GM19324 (cell line): ENCODE data around the gene ASIC3.

Experiments used
- ATAC-seq: cut with Tn5 transposase; IDR thresholded peaks from one replicate; pipeline ENCODE4 v1.9.1; 2021; ENCODE audit warnings: mild to moderate bottlenecking, moderate library complexity; ENCODE audit not compliant: unreplicated experiment, low FRiP score

The ASIC3 gene

GRCh38 chr7:151099486-151100211 lies 51.3 kb downstream of the ASIC3 start:
- no peak for ATAC-seq

DNA sequence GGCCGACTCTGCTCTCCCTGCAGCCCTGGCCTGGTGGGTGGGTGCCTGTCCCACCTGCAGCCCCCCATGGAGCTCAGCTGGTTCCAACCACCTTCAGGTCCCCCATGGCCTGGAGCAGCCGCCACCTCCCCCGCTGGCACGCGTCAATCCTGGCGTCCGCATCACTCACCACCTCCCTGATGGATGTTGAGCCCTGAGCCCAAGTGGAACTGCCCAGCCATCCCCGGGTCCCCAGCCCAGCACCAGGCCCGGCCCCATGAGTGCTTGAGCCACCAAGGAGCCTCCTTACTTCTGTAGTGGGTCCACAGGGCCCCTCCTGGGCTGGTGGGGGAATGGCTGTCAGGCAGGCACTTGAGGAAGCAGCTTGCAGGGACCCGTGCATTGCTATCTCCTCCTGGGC lies 52.6 kb downstream of the ASIC3 start:
- ATAC-seq: no peak

DNA sequence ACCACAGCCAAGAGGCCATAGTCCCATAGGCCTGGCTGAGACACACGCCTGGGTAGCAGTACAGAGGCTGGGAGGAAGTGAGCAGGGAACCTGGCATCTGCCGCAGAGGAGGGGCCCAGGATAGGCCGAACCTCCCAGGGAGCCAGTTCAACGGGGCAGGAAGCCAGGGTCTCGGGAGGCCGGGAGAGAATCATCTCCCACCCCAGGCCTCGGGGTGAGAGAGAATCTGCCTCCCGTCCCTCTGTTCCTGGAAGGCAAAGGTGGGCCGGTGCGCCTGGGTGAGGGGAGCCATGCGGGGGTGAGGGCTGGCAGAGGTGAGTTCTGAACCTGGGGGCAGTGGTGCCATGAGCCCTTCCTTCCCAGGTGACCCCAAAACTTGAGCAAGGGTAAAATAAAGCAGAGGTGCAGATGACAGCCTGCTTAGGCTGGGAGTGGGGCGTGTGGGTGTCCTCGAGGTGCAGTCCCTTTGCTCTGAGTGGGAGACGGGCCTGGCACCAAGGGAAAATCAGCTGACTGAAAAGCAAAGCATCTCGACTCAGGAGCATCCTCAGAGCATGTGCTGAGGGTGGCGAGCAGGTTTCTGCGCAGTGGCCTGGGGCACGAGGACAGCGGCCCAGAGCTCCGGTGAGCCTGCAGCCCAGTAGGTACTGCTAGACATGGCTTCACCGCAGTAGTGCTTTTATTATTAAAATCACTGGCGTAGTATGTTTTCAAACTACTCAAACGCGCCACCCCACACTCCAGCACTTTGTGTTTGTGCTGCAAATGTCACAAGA lies 53.5 kb downstream of the ASIC3 start:
- ATAC-seq: no peak
